Measurements from ENCODE around the gene NTRK1.

The NTRK1 gene

DNA sequence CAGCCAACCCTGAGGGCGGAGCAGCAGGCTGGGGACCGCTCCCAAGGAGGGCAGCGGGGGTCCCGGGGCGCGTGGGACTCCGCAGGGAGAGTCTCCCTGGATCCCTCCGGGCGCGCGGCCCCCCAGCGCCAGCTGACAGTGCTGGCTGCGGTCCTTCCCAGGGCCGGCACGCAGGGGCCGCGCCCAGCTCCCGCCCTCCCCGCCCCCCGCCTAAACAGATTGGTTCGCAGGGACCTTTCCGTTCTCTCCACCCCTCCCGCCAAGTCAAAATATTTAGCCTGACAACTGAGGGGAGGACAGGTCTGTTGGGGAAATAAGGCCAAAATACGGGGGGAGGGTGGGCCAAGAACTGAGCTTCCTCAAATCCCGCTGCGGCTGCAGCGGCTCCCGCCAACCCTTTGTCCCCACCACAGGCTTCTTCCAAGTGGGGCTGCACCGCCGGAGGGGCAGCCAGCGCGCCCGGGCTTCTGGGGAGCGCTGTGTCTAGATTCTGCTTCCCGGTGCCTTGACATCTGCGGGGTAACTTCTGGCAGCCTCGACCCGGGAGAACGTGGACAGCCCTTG is 1.6 kb upstream of the NTRK1 start, which contains the start of gene INSRR:
Gene INSRR (minus strand): TSS at position 159 of the 564 bp plus-strand sequence. CDS start 496 bp downstream, outside the sequence.
- DNase-seq = no peak

DNA sequence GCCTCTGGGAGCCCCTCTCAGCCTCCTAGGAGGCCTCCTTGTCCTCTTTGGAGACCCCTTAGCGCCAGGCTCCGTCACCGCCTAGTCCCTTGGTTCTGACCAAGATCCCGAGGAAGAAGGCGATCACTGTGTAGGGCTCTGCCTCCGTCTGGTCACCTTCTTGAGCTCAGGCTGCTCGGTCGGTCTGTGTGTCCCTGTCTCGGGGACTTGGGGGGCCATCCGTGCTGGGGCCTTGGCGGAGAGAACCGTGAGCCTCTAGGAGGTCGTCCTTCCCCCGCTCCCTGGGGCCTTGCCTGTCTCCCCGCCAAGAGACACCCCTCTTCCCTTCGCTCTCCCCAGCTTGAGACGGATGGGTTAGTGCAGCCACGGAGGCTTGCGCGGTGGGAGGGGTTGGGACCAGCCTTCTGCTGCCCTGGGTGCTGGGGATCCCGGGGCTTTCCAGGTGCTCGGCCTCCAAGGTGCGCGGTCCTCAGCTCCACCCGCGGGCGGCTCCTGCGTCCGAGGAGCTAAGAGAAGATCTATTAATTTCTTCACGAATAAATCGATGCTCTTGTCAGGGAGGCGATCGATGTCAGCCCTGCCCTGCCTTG is 1.0 kb upstream of the NTRK1 start:
- DNase-seq = no peak

DNA sequence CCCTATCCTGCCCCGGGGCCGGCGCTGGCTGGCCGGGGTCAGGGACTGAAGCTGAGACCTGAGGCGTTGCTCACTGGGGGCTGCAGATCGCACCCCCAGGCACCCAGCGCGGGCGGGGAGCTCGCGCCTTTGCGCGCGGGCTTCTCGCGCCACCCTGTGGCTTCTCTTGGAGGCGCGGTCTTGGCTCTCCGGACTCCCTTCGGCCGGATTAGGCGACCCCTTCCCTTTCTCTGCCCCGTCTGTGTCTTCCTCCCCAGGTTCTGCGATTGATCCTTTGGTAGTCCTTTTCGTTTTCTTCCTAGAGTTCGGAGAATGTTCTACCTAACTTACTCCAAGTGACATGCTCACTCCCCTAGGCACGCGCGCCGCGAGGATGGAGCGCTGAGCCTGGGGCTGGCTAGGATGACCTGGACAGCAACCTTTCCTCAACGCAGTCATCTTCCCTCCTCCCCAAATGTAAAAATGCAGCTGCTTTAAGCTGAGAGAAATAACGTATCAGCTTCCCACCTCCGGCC is 495 bp upstream of the NTRK1 start:
- DNase-seq = peak in 1 of 2 donors; percentile 42

DNA sequence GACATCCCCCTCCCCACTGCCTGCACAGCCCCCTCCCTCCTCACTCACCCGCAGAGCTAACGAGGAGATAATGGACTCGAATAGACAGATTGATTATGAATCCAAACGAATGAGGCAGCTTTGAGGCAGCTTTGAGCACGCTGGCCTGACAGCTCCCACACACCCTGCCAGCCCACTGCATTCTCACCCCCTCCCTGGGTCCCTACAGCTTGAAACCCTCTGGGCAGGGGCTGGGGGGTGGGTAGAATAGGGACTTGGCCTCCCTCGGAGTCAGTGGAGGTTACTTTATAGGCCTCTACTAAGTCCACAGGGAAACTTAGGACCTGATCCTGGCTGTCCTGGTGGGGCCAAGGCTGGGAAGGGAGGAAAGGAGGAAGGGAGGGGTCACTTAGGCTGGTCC is 1.9 kb downstream of the NTRK1 start:
- DNase-seq = no peak

DNA sequence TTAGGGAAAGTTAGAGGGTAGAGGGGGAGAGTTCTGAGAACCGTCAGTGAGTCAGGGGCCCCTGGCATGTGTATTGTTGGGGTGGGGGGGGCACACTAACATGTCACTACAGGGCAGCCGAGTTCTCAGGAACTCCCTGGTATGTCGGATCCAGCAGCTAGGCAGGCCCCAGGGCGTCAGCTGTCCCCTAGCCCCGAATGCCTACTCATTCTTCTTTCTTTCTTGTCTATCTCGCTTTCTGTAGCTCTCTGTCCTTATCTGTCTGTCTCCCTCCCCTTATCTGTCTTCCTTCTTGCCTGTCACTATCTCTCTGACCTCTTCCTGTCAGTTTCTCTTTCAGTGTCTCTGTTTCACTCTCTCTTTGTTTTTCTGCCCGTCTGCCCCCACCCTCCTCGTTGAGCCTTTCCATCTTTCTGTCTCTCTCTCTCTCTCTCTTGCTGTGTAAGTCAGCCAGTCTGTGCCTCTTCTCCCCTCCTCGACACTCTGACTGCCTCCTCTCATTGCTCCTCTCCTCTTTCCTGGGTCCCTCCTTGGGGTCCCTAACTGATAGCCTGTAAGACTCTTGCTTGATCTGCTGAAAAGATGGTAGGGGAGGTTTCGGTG is 2.4 kb downstream of the NTRK1 start:
- no peak for DNase-seq

DNA sequence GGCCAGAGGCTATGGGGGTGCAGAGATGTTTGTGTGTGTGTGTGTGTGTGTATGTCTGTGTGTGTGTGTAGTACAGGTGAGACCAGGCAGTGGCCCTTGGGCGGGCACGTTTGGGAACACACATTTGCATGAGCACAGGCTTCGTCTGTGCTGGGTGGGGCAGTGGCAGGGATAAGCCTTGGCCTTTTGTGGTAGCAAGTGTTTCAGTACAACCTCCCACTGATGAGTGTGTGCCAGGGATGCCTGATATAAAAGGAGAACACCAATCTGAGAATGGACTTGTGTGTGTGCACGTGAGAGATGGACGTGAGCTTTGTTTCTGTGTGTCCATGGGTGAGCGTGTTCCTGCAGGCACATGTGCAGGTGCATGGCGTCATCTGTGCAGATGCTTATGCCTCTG is 3.0 kb downstream of the NTRK1 start:
- no peak for DNase-seq

DNA sequence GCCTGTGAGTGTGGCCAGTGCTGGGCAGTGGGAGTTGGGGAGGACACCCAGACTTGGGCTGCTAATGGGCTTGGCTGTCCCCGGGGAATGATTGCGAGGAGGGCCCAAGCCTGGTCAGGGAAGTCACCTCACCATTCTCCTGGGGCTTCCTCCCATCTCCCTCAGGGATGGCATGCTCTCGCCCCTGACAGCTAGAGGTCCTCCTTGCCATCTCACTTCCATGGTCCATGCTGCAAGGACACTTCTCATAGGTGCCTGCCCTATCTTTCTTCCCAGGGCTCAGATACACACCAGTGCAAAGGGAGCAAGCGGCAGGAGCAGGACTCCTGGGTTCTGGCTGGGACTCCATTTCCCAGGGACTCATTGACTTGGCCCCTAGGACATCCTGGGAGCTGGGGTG is 4.1 kb downstream of the NTRK1 start:
- no peak for DNase-seq

DNA sequence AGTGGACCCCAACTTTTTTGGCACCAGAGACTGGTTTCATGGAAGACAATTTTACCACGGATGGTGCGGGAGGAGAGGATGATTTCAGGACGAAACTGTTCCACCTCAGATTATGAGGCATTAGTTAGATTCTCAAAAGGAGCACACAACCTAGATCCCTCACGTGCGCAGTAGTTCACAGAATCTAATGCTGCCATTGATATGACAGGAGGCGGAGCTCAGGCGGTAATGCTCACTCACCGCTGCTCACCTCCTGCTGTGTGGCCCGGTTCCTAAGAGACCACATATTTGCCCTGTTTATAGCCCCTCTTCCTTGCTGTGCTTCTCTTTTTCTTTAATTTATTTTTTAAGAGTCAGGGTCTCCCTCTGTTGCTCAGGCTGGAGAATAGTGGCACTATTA is 4.6 kb downstream of the NTRK1 start:
- DNase-seq = no peak

DNA sequence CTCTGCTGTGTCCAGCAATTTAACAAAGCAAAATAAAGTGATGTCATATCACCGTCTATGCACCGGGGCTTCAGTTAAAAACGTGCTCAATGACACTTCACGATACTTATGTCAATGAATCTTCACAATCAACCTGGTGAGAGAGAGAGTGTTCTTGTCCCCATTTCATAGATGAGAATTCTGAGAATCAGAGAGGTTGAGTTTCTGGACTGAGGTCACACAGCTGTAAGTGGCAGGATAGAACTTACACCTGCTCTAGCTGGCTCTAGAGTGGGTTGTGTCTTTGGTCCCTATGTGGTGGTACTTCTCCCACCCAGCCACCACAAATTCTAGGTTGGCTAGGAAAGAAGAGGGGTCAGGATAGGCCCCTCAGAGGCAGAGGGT is 5.2 kb downstream of the NTRK1 start:
- DNase-seq = no peak

DNA sequence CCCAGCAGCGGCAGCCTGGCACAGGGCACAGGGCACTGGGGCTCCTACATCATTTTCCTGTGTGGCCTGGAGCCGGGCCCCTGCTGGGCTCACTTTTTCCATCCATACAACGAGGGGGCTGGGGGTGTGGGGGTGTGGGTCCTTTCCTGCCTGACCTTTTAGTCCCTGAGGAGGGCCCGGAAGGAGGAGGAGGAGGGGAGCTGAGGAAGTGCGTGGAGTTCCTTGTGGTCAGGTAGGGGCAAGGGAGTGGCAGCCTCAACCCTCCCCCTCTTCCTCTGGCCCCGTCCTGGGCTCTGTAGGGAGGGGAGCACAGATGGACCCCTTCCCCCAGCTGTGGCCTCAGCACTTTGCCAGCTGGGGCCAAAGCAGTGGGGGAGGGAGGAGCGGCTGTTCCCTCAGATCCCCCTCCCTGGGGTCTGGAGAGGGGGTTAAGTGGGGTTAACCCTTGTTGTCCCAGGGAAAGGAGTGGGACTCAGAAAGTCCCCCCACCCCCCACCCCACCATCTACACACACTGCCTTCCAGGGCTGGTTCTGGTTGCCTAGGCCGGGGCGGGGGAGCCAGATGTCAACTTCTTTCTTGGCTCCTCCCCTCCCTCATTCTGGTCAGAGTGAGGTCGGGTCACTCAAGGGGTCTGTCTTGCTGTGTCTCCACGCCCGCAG is 5.7 kb downstream of the NTRK1 start:
- no peak for DNase-seq

DNA sequence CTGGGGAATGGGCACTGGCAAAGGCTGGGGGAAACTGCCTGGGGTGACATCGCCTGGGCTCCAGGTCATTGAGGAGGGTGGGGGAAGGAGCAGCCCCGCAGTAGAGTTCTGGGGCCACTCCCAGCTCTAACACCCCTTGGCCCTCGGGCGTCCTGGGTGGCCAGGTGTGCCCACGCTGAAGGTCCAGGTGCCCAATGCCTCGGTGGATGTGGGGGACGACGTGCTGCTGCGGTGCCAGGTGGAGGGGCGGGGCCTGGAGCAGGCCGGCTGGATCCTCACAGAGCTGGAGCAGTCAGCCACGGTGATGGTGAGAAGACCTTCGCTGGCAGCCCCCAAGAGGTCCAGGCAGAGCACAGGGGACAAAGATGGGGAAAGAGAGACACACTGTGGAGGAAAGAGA is 7.7 kb downstream of the NTRK1 start:
- DNase-seq = no peak

DNA sequence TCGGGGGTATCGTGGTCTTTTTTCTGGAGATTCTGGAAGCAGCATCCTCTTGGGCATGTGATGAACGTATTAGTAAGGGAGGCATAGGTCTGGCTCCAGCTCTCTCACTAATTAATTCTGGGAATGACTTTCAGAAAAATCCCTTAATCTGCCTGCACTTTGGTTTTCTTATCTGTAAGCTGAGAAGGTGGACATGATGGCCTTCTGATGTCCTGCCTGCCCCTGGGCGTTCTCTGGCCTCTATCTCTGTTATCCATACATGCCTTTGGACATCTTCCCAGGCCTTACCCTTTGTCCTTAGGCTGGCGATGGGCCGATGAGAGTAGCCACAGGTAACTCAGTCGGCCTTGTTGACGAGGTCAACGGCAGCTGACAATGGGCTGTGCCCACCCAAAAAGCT is 8.8 kb downstream of the NTRK1 start:
- no peak for DNase-seq

DNA sequence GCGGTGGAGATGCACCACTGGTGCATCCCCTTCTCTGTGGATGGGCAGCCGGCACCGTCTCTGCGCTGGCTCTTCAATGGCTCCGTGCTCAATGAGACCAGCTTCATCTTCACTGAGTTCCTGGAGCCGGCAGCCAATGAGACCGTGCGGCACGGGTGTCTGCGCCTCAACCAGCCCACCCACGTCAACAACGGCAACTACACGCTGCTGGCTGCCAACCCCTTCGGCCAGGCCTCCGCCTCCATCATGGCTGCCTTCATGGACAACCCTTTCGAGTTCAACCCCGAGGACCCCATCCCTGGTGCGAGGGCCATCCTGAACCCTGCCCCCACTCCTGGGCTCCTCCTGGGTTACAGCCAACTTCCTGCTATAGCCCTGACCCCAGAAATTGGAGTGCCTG is 13.0 kb downstream of the NTRK1 start:
- no peak for DNase-seq

DNA sequence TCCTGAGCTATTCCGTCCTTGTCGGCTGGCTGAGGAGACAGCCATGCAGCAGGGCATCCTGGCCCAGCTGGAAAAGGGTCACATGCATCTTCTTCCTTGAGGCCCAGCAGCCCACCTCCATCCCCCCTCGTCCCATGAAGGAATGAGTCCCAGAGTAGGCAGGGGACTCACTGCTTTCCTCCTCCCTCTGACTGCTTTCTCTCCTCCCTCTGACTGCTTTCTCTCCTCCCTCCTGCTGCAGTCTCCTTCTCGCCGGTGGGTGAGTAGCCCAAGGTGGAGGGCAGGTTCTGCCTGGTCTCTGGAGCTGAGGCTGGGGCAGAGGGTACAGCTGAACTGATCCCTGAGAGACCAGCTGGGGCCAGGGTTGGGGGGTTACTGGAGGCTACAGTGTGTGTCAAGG is 13.5 kb downstream of the NTRK1 start:
- DNase-seq = no peak

DNA sequence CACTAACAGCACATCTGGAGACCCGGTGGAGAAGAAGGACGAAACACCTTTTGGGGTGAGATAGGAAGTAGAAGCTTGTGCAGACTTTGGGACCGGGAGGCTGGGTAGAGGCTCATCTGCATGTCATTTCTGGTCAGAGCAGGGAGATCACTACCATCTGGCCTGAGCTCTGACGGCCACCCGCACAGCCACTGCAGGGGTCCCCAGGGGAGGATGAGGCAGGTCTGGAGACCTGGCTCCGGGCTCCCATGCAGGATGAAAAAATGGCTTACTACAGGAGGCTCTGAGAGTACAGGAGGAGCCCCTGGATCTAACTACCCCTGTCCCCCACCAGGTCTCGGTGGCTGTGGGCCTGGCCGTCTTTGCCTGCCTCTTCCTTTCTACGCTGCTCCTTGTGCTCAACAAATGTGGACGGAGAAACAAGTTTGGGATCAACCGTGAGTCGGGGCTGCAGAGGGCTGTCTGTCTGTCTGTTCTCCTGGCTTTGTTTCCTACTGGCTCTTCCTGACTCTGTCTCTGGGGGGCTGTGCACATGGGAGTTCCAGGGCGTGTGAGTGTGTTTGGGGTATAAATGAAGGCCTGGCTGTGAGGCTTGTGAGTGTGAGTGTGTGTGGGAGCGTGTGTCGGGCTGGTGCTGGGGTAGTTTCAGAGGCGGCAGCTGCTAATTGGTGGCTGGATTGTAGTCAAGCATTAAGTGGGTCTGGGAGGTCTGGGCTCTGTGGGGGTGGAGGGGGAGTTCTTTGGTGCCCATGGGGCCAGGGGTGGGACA is 14.1 kb downstream of the NTRK1 start:
- DNase-seq = no peak

DNA sequence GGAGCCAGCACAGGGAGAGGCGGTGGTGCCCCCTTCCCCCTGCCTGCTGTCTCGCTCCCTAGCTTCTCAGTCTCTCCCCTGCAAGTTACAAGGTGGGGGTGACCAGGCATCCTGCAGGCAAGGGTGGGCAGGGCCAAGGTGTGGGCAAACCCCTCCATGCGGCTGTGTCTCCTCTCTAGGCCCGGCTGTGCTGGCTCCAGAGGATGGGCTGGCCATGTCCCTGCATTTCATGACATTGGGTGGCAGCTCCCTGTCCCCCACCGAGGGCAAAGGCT is 14.6 kb downstream of the NTRK1 start:
- no peak for DNase-seq

DNA sequence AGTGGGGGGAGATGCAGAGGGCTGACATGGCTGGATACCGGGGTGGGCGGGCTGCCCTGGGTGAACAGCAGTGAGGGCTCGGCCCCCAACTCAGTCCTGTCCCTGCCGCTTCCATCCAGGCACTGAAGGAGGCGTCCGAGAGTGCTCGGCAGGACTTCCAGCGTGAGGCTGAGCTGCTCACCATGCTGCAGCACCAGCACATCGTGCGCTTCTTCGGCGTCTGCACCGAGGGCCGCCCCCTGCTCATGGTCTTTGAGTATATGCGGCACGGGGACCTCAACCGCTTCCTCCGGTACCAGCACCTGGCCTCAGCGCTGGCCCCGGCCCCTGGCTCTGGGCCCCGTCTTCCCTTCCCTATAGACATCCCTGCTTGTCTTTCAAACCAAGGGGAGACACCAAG is 15.6 kb downstream of the NTRK1 start:
- DNase-seq = no peak

DNA sequence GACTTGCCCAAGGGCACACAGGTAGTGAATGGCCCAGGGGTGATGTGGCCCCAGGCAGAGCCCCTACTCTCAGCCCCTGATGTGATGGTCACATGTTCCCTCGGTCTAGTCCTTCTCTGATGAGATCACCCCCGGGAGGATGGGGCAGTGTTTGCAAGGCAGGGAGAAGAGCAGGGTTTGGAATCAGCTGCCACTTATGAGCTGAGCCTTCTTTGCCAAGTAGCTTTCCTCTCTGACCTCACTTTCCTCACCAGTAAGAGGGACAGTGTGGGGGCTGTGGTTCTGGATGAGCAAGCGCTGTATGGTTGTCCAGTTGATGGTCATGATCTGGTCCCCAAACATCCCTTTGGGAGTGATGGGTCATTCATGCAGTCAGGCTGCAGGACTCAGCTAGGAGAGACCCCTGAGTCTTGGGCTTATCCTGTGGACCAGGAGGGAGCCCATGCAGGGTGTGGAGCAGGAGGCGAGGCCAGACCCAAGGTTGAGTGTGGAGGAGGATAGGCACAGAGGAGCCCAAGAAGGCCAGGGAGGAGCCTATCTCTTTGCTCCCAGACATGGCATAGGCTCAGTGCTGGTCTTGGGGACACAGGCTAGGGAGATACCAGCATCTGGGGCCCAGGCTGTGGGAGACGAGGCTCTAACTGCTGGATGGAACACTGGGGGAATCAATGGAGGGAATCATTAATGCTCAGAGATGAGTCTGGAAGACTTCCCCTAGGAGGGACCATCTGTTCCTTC is 16.9 kb downstream of the NTRK1 start:
- no peak for DNase-seq

DNA sequence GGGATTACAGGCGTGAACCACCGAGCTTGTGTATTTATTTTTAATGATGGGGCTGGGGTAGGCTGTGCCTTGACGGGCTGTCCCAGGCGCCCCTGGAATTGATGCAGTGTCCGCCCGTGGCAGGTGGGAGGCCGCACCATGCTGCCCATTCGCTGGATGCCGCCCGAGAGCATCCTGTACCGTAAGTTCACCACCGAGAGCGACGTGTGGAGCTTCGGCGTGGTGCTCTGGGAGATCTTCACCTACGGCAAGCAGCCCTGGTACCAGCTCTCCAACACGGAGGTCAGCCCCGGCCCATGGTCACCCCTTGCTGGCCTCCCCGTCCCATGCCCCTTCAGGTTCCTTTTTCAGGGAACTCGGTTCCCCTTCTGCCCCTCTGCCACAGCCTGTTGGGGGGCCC is 19.2 kb downstream of the NTRK1 start:
- no peak for DNase-seq

DNA sequence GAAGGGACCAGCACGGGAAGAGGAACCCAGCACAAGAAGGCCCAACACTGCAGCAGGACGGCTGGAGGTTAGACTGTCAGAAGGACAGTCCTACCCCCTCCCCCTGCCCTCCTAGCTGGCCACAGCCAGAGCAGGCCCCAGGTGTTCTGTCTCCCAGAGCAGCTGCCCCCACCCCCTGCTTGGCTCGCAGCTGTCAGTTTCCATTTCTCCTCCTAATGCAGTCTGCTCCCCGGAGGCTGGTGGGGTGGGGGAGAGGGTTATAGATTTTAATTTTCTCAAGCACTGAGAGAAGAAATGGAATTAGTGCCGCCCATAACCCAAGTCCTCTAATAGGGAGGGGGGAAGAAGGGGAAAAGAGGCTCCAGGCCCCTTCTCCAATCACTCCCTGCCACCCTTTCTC is 19.8 kb downstream of the NTRK1 start:
- DNase-seq = no peak

DNA sequence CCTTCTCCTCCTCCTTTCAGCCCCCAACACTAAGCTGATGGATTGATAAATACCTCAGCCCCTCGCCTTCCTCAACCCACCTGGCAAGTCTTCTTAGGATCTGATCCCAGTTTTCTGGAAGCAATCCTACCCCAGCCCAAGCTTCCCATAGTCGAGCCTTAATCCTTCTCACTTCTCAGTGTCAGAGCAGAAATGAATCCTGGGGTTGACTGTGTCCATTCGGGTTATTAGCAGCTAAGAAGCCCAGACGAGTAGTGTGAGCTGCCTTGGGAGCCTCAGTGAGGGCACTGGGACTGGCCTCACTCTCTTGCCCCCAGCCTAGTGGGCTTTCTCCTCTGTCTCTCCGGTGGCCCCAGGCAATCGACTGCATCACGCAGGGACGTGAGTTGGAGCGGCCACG is 20.4 kb downstream of the NTRK1 start:
- DNase-seq = no peak

DNA sequence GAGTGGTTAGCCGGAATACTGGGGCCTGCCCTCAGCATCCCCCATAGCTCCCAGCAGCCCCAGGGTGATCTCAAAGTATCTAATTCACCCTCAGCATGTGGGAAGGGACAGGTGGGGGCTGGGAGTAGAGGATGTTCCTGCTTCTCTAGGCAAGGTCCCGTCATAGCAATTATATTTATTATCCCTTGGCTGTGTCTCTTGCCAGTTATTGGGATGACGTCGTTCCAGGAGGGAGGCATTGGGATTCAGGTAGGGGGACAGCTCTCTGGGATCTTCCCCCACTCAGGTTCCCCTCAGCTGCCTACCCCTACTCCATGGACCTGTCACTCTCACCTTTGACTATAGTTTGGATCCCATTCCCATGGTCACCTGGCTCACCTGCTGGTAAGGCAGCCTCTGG is 21.0 kb downstream of the NTRK1 start:
- DNase-seq = no peak

DNA sequence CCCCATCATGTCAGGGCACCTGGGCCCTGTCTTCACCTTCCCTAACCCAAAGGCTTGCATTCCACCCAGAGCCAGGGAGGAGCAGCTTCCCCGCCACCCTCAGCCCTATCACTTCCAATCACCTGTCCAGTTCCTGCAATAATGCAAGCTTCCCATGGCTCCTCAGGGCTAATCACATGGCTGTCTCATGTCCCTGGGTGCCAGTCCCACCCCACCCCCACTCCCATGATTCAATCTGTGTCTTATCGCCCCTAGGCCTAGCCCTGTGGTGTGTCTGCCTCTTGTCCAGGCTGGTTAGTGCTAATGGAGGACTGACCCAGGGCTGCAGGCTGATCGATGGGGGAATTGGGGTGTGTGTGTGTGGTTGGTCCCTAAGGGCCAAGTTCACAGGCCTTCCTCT is 21.9 kb downstream of the NTRK1 start:
- no peak for DNase-seq
